Mesendoderm (in vitro differentiated cells): ENCODE results near the gene TMEM170A. TPM values are rescaled to one million over a fixed set of nuclear protein-coding genes. Genes with fewer than 3 reads are reported as not detected.

Experiments
- DNase-seq: peaks from one replicate; pipeline ENCODE4 v3.0.0; 2013
- H2AK5ac ChIP-seq: 2 replicates; pipeline ENCODE4 v1.6.1; 2013; ENCODE audit warnings: low read length, inconsistent platforms
- H2BK120ac ChIP-seq: 2 replicates; pipeline ENCODE4 v1.6.1; 2013; ENCODE audit warnings: low read depth, mild to moderate bottlenecking, low read length, moderate library complexity, mixed read lengths
- H2BK15ac ChIP-seq: replicated peaks from 2 replicates; pipeline ENCODE4 v1.6.1; 2013; ENCODE audit warnings: low read depth, mild to moderate bottlenecking, moderate library complexity
- H2BK5ac ChIP-seq: 2 replicates; pipeline ENCODE4 v1.6.1; 2013; ENCODE audit warnings: low read length, inconsistent platforms
- H3K18ac ChIP-seq: 2 replicates; pipeline ENCODE4 v1.6.1; 2013; ENCODE audit warnings: mild to moderate bottlenecking, low read length, mixed read lengths
- H3K23ac ChIP-seq: one replicate; pipeline ENCODE4 v1.6.1; 2013; ENCODE audit warnings: low read length
- H3K27ac ChIP-seq: 2 replicates; pipeline ENCODE4 v1.5.1; 2013; ENCODE audit warnings: low read depth, mild to moderate bottlenecking, inconsistent platforms, low read length, moderate library complexity
- H3K27me3 ChIP-seq: 2 replicates; pipeline ENCODE4 v1.6.1; 2013; ENCODE audit warnings: low read length, control low read depth, mild to moderate bottlenecking, inconsistent platforms; ENCODE audit not compliant: insufficient read depth, poor library complexity
- H3K36me3 ChIP-seq: 2 replicates; pipeline ENCODE4 v1.6.1; 2013; ENCODE audit warnings: low read length, inconsistent platforms; ENCODE audit not compliant: control insufficient read depth, insufficient read depth
- H3K4ac ChIP-seq: one replicate; pipeline ENCODE4 v1.6.1; 2013; ENCODE audit warnings: low read depth, mild to moderate bottlenecking, low read length, moderate library complexity
- H3K4me1 ChIP-seq: 2 replicates; pipeline ENCODE4 v1.6.1; 2013; ENCODE audit warnings: low read depth, low read length, inconsistent platforms; ENCODE audit not compliant: control insufficient read depth
- H3K4me2 ChIP-seq: 2 replicates; pipeline ENCODE4 v1.6.1; 2013; ENCODE audit warnings: low read length
- H3K4me3 ChIP-seq: 2 replicates; pipeline ENCODE4 v1.5.1; 2013; ENCODE audit warnings: mild to moderate bottlenecking, low read length
- H3K56ac ChIP-seq: one replicate; pipeline ENCODE4 v1.6.1; 2013; ENCODE audit warnings: low read length
- H3K79me1 ChIP-seq: 2 replicates; pipeline ENCODE4 v1.6.1; 2013; ENCODE audit warnings: low read length, inconsistent platforms
- H3K79me2 ChIP-seq: 2 replicates; pipeline ENCODE4 v1.6.1; 2013; ENCODE audit warnings: mild to moderate bottlenecking, low read length; ENCODE audit not compliant: control insufficient read depth, insufficient read depth
- H3K9ac ChIP-seq: 2 replicates; pipeline ENCODE4 v1.6.1; 2013; ENCODE audit warnings: low read length, inconsistent platforms
- H4K5ac ChIP-seq: one replicate; pipeline ENCODE4 v1.6.1; 2013; ENCODE audit warnings: low read length
- H4K8ac ChIP-seq: one replicate; pipeline ENCODE4 v1.6.1; 2013; ENCODE audit warnings: low read depth, mild to moderate bottlenecking, control low read depth, low read length, moderate library complexity
- WGBS: extraction: QIAGEN DNeasy Blood & Tissue Kit; methylation state at CpG from one replicate; pipeline ENCODE4 v1.1.7; 2013; ENCODE audit warnings: low lambda C conversion rate, missing lambda C conversion rate; ENCODE audit not compliant: insufficient coverage; ENCODE audit errors: extremely low coverage; 5-methylcytosine and 5-hydroxymethylcytosine counted together
- small RNA-seq: library from polyadenylated mRNA; stranded (forward); fragments of <200 nt; extraction: miRNeasy Mini kit (QIAGEN cat#:217004); gene quantifications from one replicate; pipeline ENCODE3, GENCODE V24; 2013; ENCODE audit not compliant: insufficient read depth

TMEM170A gene

DNA sequence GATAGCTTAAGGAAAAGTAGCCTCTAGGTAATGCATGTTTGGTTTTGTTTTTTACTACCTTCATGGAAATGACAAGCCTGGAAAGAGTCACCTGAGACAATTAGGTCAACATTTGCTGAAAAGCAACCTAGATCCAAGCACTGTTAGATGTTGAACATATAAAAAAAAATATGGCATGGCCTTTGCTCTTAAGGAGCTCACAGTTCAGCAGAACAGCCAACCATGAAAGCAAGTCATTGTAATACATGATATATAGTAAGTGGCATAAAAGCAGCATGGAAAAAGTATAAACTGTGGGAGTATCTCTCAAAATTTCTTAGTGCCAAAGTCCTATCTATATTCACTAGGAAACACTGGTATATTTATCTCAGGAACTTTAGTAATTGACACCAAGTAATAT, 62.8 kb downstream of the TMEM170A start:
- no peak overlapping the region for H3K4me3 ChIP-seq
- H3K23ac ChIP-seq = no peak overlapping the region
- H3K4ac ChIP-seq = no peak overlapping the region
- no peak overlapping the region for H2AK5ac ChIP-seq
- no peaks in the 10 kb centered on the region for H3K79me2 ChIP-seq
- no peak overlapping the region for H3K4me2 ChIP-seq
- H4K5ac ChIP-seq = no peak overlapping the region
- H3K36me3 ChIP-seq = peaks cover 2% of the 10 kb centered on the region
- H2BK15ac ChIP-seq = no peak overlapping the region
- no peak overlapping the region for H3K9ac ChIP-seq
- H2BK120ac ChIP-seq = no peak overlapping the region
- H2BK5ac ChIP-seq = no peak overlapping the region
- H3K56ac ChIP-seq = no peak overlapping the region
- H3K27ac ChIP-seq = no peak overlapping the region
- DNase-seq = no peak
- no peak overlapping the region for H3K18ac ChIP-seq
- H3K4me1 ChIP-seq = no peaks in the 10 kb centered on the region
- H3K27me3 ChIP-seq = no peaks in the 10 kb centered on the region
- H3K79me1 ChIP-seq = peaks cover 4% of the 10 kb centered on the region
- H4K8ac ChIP-seq = no peak overlapping the region

- H2BK5ac ChIP-seq = no peak overlapping the region
- no CpG with 5 or more reads among the region's 1 CpG for WGBS
- H2BK15ac ChIP-seq = no peak overlapping the region
- H3K23ac ChIP-seq = no peak overlapping the region
- no peak overlapping the region for H3K9ac ChIP-seq
- H3K79me1 ChIP-seq = peaks cover 4% of the 10 kb centered on the region
- H3K4me2 ChIP-seq = no peak overlapping the region
- H3K4me1 ChIP-seq = no peaks in the 10 kb centered on the region
- H2BK120ac ChIP-seq = no peak overlapping the region
- H3K27ac ChIP-seq = no peak overlapping the region
- no peaks in the 10 kb centered on the region for H3K27me3 ChIP-seq
- H4K8ac ChIP-seq = no peak overlapping the region
- H4K5ac ChIP-seq = no peak overlapping the region
- H3K36me3 ChIP-seq = peaks cover 2% of the 10 kb centered on the region
- DNase-seq = no peak
- no peak overlapping the region for H3K4me3 ChIP-seq
- no peak overlapping the region for H3K4ac ChIP-seq
- no peak overlapping the region for H2AK5ac ChIP-seq
- H3K56ac ChIP-seq = no peak overlapping the region
- no peaks in the 10 kb centered on the region for H3K79me2 ChIP-seq
- no peak overlapping the region for H3K18ac ChIP-seq
These were observed 66.2 kb downstream of the TMEM170A start for GRCh38 chr16:75398333-75398732.

- Histone ChIP-seq H3K18ac (no peak overlapping the region), H3K4me3 (no peak overlapping the region), H3K4me1 (no peaks in the 10 kb centered on the region), H2AK5ac (no peak overlapping the region), H2BK120ac (no peak overlapping the region), H3K4ac (no peak overlapping the region), H3K4me2 (no peak overlapping the region), H3K36me3 (peaks cover 3% of the 10 kb centered on the region), H4K5ac (no peak overlapping the region), H3K79me2 (no peaks in the 10 kb centered on the region), H2BK15ac (no peak overlapping the region), H3K79me1 (peaks cover 3% of the 10 kb centered on the region), H3K27ac (no peak overlapping the region), H3K9ac (no peak overlapping the region), H4K8ac (no peak overlapping the region), H3K27me3 (no peaks in the 10 kb centered on the region), H3K56ac (no peak overlapping the region), H2BK5ac (no peak overlapping the region), H3K23ac (no peak overlapping the region)
- DNase-seq = no peak
- no CpG with 5 or more reads among the region's 5 CpGs for WGBS
These were observed 69.5 kb downstream of the TMEM170A start for GRCh38 chr16:75394941-75395340.

Small RNA genes within 50 kb of the gene (small RNA-seq; reads per million reads assigned to genes)
- gene RF00598 = not detected
